ENCODE data around the gene AK3. TPM values are rescaled to one million over a fixed set of nuclear protein-coding genes. Genes with fewer than 3 reads are reported as not detected.

AK3 gene
- total and polyA plus RNA-seq, 5 donors, result 91.3 to 153 (median 119) TPM

DNA sequence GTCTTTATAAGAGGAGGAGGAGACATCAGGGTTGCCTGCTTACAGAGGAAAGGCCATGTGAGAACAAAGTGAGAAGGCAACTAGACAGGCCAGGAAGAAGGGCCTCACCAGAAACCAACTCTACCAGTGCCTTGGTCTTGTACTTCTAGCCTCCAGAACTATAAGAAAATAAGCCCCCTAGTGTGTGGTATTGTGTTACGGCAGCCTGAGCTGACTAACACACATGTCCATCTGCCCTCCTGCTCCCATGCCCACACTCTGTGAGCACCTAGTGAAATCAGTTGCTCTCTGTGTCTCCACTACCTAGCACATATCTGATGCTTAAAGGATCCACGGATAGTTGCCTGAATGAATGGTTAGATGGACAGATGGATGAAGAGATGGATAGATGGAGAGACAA, 6.9 kb downstream of the AK3 start:
- H3K4me1 ChIP-seq (ENCODE audit: control insufficient read depth, insufficient read depth, low read length), result peaks cover 9% of the 10 kb centered on the region
- intact Hi-C loops (cut with DNase I), result loop anchor here in 1 of 4 donors (10.0 kb wide), 1 partner anchor 69 kb away; the partner anchor contains the start of genes PLPP6 and SPATA6L
- H3K27ac ChIP-seq (ENCODE audit: low read length), result no peak overlapping the region
- H3K4me3 ChIP-seq (ENCODE audit: low read length), result no peak overlapping the region
- DNase-seq (no peak), ATAC-seq (peak in 1 of 2 donors; percentile 35)
- WGBS, result 97% methylated on average over 2 of the region's 2 CpGs
- H3K27me3 ChIP-seq (ENCODE audit: control insufficient read depth, insufficient read depth), result no peaks in the 10 kb centered on the region
- H3K9me3 ChIP-seq (ENCODE audit: control insufficient read depth, low read length), result no peaks in the 10 kb centered on the region

DNA sequence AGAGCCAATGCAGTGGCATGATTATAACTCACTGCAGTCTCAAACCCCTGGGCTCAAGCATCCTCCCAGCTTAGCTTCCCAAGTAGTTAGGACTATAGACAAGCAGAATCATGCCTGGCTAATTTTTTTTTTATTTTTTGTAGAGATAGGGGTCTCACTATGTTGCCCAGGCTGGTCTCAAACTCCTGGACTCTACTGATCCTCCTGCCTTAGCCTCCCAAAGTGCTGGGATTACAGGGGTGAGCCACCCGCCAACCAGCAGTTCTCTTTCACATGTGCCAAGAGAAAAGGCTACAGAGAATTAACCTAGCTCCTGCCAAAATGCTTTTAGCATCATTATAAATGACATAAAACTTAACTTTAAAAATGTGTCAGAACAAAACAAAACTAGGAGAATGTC, 8.1 kb downstream of the AK3 start:
- intact Hi-C loops (cut with DNase I), result loop anchor here in 1 of 4 donors (10.0 kb wide), 1 partner anchor 68 kb away; the partner anchor contains the start of genes PLPP6 and SPATA6L
- 96% methylated on average over 1 of the region's 1 CpG for WGBS
- ATAC-seq (no peak), DNase-seq (no peak)
- no peaks in the 10 kb centered on the region for H3K9me3 ChIP-seq (ENCODE audit: control insufficient read depth, low read length)
- no peak overlapping the region for H3K4me3 ChIP-seq (ENCODE audit: low read length)
- peaks cover 4% of the 10 kb centered on the region for H3K4me1 ChIP-seq (ENCODE audit: control insufficient read depth, insufficient read depth, low read length)
- H3K27ac ChIP-seq (ENCODE audit: low read length), result no peak overlapping the region
- H3K27me3 ChIP-seq (ENCODE audit: control insufficient read depth, insufficient read depth), result no peaks in the 10 kb centered on the region

DNA sequence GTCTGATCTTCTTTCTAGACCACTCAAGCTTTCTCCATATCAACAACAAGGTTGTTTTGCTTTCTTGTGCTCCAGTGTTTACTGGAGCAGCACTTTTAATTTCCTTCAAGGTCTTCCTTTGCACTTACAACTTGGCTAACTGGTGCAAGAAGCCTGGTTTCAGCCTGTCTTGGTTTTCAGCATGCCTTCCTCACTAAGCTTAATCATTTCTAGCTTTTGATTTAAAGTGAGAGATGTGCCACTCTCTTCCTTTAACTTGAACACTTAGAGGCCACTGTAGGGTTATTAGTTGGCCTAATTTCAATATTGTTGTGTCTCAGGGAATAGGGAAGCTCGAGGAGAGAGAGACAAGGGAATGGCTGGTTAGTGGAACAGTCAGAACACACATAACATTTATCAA, 13.4 kb downstream of the AK3 start:
- H3K9me3 ChIP-seq (ENCODE audit: control insufficient read depth, low read length), result no peaks in the 10 kb centered on the region
- peaks cover 1% of the 10 kb centered on the region for H3K4me1 ChIP-seq (ENCODE audit: control insufficient read depth, insufficient read depth, low read length)
- H3K4me3 ChIP-seq (ENCODE audit: low read length), result no peak overlapping the region
- no peak for DNase-seq
- 53% methylated on average over 1 of the region's 1 CpG for WGBS
- H3K27ac ChIP-seq (ENCODE audit: low read length), result no peak overlapping the region
- intact Hi-C loops (cut with DNase I), result no loop called here
- no peak for ATAC-seq
- no peaks in the 10 kb centered on the region for H3K27me3 ChIP-seq (ENCODE audit: control insufficient read depth, insufficient read depth)

DNA sequence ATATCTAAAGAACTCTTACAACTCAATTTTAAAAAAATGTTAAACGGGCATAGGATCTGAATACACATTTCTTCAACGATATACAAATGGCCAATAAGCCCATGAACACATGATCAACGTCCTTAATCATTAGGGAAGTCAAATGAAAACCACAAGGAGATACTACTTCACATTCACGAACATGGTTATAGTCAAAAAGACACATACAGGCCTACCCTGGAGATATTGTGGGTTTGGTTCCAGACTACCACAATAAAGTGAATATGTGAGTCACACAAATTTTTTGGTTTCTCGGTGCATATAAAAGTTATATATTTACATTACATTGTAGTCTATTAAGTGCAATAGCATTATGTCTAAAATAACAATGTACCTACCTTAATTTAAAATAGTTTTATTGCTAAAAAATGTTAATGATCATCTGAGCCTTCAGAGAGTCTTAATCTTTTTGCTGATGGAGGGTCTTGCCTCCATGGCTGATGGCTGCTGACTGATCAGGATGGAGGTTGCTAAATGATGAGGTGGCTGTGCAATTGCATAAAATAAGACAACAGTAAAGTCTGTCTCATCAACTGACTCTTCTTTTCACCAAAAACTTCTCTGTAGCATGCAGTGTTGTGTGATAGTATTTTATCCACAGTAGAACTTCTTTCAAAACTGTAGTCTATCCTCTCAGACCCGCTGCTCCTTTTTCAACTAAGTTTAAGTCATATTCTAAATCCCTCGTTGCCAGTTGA, 15.1 kb downstream of the AK3 start:
- H3K4me3 ChIP-seq (ENCODE audit: low read length), result no peak overlapping the region
- WGBS, result 86% methylated on average over 7 of the region's 7 CpGs
- H3K9me3 ChIP-seq (ENCODE audit: control insufficient read depth, low read length), result no peaks in the 10 kb centered on the region
- no peaks in the 10 kb centered on the region for H3K27me3 ChIP-seq (ENCODE audit: control insufficient read depth, insufficient read depth)
- ATAC-seq, result no peak
- no peak for DNase-seq
- intact Hi-C loops (cut with DNase I), result no loop called here
- H3K4me1 ChIP-seq (ENCODE audit: control insufficient read depth, insufficient read depth, low read length), result peaks cover 1% of the 10 kb centered on the region
- no peak overlapping the region for H3K27ac ChIP-seq (ENCODE audit: low read length)

DNA sequence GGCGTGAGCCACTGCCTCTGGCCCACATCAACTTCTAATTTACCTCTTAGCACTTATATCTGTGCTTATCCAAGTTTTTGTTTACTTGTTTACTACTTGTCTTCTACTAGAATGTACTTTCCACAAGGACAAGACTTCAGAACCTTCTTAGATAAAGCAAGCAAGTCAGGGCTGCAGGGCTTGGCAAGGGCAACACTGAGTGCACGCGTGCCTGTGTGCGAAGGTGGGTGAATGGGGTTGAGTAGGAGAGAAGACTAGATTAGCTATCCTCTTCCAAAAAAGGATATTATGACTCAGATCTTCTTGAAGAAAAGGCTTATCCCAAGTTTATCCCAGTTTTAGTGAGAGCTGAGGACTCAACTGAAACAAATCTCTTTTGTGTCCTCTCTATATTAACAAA, 19.3 kb downstream of the AK3 start:
- no peak overlapping the region for H3K27ac ChIP-seq (ENCODE audit: low read length)
- no peak for DNase-seq
- 99% methylated on average over 4 of the region's 4 CpGs for WGBS

DNA sequence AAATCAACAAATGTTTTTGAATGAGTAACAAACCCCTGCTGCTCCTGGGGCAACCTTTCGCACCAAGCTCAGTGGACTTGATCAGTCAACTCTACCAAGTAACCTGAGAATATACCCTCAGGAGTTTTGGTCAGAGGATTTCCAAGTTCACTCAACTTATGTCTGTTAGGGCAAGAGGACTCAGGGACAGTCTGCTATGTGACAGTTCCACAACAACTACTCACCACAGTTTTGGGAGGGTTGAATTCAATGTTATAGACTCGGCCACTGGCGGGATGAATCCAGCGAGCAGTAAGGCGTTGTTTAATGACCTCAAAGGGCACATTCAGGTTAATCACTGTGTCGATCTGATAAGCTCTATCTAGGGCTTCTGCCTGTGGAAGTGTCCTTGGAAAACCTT, 22.1 kb downstream of the AK3 start:
- Histone ChIP-seq H3K4me3 (ENCODE audit: low read length) (no peak overlapping the region), H3K27me3 (ENCODE audit: control insufficient read depth, insufficient read depth) (no peaks in the 10 kb centered on the region), H3K9me3 (ENCODE audit: control insufficient read depth, low read length) (no peaks in the 10 kb centered on the region), H3K4me1 (ENCODE audit: control insufficient read depth, insufficient read depth, low read length) (no peaks in the 10 kb centered on the region), H3K27ac (ENCODE audit: low read length) (no peak overlapping the region)
- 91% methylated on average over 6 of the region's 6 CpGs for WGBS
- no peak for ATAC-seq
- intact Hi-C loops (cut with DNase I), result no loop called here
- DNase-seq, result no peak

More for the DNA sequence above, 19.3 kb downstream of the AK3 start:
- intact Hi-C loops (cut with DNase I), result no loop called here
- Histone ChIP-seq H3K27me3 (ENCODE audit: control insufficient read depth, insufficient read depth) (no peaks in the 10 kb centered on the region), H3K4me1 (ENCODE audit: control insufficient read depth, insufficient read depth, low read length) (no peaks in the 10 kb centered on the region), H3K4me3 (ENCODE audit: low read length) (no peak overlapping the region), H3K9me3 (ENCODE audit: control insufficient read depth, low read length) (no peaks in the 10 kb centered on the region)
- ATAC-seq, result no peak

DNA sequence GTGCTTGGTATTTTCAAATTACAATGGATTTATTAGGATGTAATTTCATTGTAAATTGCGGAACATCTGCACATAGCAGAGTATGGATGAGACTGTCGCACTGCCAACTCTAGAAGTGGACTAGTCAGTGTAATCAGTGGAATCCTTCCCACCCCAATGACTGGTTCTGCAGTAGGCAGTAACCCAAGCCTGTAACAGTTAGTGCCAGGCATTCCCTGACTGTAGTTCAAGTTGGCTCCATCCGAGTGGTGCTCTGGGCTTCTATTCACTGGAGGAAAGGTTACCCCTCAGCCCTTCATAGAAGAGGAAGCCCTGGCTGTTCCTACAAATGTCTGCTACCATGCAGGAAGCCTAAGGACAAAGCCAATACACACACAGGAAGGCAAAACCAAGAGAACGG, 23.2 kb downstream of the AK3 start:
- H3K4me1 ChIP-seq (ENCODE audit: control insufficient read depth, insufficient read depth, low read length), result no peaks in the 10 kb centered on the region
- WGBS, result 88% methylated on average over 4 of the region's 4 CpGs
- H3K4me3 ChIP-seq (ENCODE audit: low read length), result no peak overlapping the region
- intact Hi-C loops (cut with DNase I), result no loop called here
- DNase-seq (no peak), ATAC-seq (peak in 1 of 2 donors; percentile 29)
- no peaks in the 10 kb centered on the region for H3K27me3 ChIP-seq (ENCODE audit: control insufficient read depth, insufficient read depth)
- H3K9me3 ChIP-seq (ENCODE audit: control insufficient read depth, low read length), result no peaks in the 10 kb centered on the region
- H3K27ac ChIP-seq (ENCODE audit: low read length), result no peak overlapping the region

DNA sequence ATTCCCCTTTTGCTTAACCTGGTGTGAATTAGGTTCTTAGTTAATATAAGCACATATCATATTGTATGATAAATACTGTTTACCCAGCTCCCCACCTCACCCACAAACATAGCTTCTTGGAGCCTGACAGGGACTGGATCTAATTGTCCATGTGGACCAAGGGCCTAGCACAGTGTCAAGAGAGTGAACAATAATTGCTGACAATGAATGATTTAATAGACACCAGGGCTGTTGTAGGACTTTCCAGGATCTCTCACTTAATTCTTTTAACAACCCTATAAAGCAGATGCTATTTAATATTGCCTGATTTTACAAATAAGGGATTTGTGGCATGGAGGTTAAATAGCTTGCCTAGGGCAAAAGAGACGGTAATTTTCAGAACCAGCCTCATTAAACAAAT, 24.8 kb downstream of the AK3 start:
- intact Hi-C loops (cut with DNase I), result no loop called here
- ATAC-seq, result no peak

DNA sequence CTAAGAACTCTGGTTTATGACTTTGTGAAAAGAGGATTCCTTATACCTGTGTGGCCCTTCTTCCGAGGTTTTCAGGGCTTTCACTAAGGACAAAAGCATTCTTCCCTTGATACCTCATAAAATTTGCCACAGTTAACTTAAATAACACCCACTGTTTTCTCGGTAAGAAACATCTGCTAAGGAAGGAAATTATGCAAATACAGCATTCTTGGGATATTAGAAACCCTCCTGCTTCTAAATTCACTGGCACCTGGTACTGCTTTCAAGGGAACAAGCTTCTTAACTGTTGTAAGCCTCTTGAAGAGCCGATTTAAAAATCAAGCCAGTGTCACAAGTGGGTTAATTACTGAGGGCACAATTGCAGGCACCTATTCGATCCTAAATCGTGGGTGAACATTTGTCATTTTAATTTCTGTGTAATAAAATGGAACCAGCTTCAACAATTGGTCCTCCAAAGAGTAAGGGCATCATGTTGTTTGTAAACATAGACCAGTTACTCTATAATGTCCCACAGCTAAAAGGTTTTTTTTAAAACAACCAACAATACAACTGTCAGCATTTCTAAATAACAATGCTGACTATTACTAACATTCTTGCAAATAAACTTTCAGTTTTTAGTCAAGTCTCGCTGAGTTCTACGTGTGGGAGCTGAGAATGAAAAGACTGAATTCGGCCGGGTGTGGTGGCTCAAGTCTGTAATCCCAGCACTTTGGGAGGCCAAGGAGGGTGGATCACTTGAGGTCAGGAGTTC, 26.6 kb downstream of the AK3 start:
- no peaks in the 10 kb centered on the region for H3K4me1 ChIP-seq (ENCODE audit: control insufficient read depth, insufficient read depth, low read length)
- H3K27ac ChIP-seq (ENCODE audit: low read length), result no peak overlapping the region
- no peaks in the 10 kb centered on the region for H3K27me3 ChIP-seq (ENCODE audit: control insufficient read depth, insufficient read depth)
- DNase-seq (no peak), ATAC-seq (no peak)
- intact Hi-C loops (cut with DNase I), result no loop called here
- no peak overlapping the region for H3K4me3 ChIP-seq (ENCODE audit: low read length)
- WGBS, result 82% methylated on average over 9 of the region's 9 CpGs
- no peaks in the 10 kb centered on the region for H3K9me3 ChIP-seq (ENCODE audit: control insufficient read depth, low read length)

More for the DNA sequence above, 24.8 kb downstream of the AK3 start:
- Histone ChIP-seq H3K4me1 (ENCODE audit: control insufficient read depth, insufficient read depth, low read length) (no peaks in the 10 kb centered on the region), H3K27ac (ENCODE audit: low read length) (no peak overlapping the region), H3K4me3 (ENCODE audit: low read length) (no peak overlapping the region), H3K9me3 (ENCODE audit: control insufficient read depth, low read length) (no peaks in the 10 kb centered on the region), H3K27me3 (ENCODE audit: control insufficient read depth, insufficient read depth) (no peaks in the 10 kb centered on the region)
- no peak for DNase-seq
- WGBS, result 92% methylated on average over 1 of the region's 1 CpG

DNA sequence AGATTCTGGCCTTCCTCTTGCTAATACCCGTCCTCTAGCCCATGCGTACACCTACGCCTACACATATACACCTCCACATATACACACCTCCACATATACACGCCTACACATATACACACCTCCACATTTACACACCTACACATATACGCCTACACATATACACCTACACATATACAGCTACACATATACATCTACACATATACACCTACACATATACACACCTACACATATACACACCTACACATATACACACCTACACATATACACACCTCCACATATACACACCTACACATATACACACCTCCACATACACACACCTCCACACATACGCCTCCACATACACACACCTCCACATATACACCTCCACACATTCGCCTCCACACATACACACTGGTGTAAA, 27.2 kb downstream of the AK3 start:
- intact Hi-C loops (cut with DNase I), result no loop called here
- Histone ChIP-seq H3K4me3 (ENCODE audit: low read length) (no peak overlapping the region), H3K27ac (ENCODE audit: low read length) (no peak overlapping the region), H3K9me3 (ENCODE audit: control insufficient read depth, low read length) (no peaks in the 10 kb centered on the region), H3K27me3 (ENCODE audit: control insufficient read depth, insufficient read depth) (no peaks in the 10 kb centered on the region), H3K4me1 (ENCODE audit: control insufficient read depth, insufficient read depth, low read length) (no peaks in the 10 kb centered on the region)
- ATAC-seq (peak; percentile 51 to 81), DNase-seq (no peak)
- WGBS, result 56% methylated on average over 7 of the region's 7 CpGs

DNA sequence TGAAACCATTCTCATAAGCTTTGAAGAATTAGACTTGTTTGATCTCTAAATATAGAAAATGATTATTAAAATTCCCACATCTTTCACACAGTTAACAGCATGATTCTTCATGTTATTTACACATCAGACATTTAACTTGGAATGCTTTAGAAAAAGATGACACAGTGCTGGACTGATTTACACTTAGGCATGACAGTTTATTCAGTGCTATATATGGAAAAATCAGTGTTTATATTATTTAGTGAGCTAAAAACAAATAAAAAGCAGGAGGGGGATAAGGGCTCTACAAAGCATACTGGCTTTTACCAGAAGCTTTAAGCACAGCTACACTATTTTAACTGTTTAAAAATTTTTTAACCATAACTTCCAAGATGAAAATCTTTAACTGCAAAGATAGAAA, 31.6 kb downstream of the AK3 start:
- Histone ChIP-seq H3K4me3 (ENCODE audit: low read length) (no peak overlapping the region), H3K4me1 (ENCODE audit: control insufficient read depth, insufficient read depth, low read length) (no peaks in the 10 kb centered on the region), H3K27me3 (ENCODE audit: control insufficient read depth, insufficient read depth) (no peaks in the 10 kb centered on the region), H3K9me3 (ENCODE audit: control insufficient read depth, low read length) (no peaks in the 10 kb centered on the region), H3K27ac (ENCODE audit: low read length) (no peak overlapping the region)
- intact Hi-C loops (cut with DNase I), result no loop called here
- DNase-seq (no peak), ATAC-seq (no peak)

Data from right cardiac atrium (tissue), 5 donors.